DOHH2 (cell line): ENCODE measurements around the gene ENO1.
"Not testable (repeated sequence)": the region's sequence is repeated elsewhere in the genome, so short reads cannot be mapped to it uniquely, and the experiment has no call there.

ENCODE experiments used
- CTCF ChIP-seq: fragments of 200-600 bp; sonication (generic); IDR thresholded peaks from one replicate; pipeline ENCODE4 v1.5.1; 2014; ENCODE audit warnings: antibody characterized with exemption, mild to moderate bottlenecking, low read depth, low read length; ENCODE audit not compliant: poor library complexity, severe bottlenecking
- EZH2phosphoT487 ChIP-seq: fragments of 200-600 bp; sonication (generic); IDR thresholded peaks from 2 replicates; pipeline ENCODE4 v1.6.1; 2017; ENCODE audit warnings: borderline replicate concordance, mild to moderate bottlenecking, antibody characterized with exemption, low read length, moderate library complexity, mixed read lengths

GRCh38 chr1:8898418-8898817 is 19.9 kb upstream of the ENO1 start:
- not testable (repeated sequence) for TF ChIP-seq CTCF, EZH2phosphoT487
